Keratinocyte (primary cell): ENCODE data around the gene TOMM5. TPM values are rescaled to one million over a fixed set of nuclear protein-coding genes. Genes with fewer than 3 reads are reported as not detected.

Experiments used
- DNase-seq: peaks from one replicate; pipeline ENCODE4 v3.0.0-alpha.2; 2011; ENCODE audit warnings: low read depth, missing footprints, low spot score
- FAIRE-seq: peaks from 2 replicates; lab custom pipeline; 2011; peaks lifted over from hg19 to GRCh38; lab: Jason Lieb, UNC
- H2AFZ ChIP-seq: 2 replicates; pipeline ENCODE4 v1.6.0; 2012; ENCODE audit warnings: low read length, control low read depth, inconsistent platforms; ENCODE audit not compliant: control insufficient read depth
- H3K27ac ChIP-seq: 2 replicates; pipeline ENCODE4 v1.5.1; 2011; ENCODE audit warnings: low read length; ENCODE audit not compliant: control insufficient read depth, insufficient read depth
- H3K27me3 ChIP-seq: 3 replicates; pipeline ENCODE4 v1.6.0; 2011; ENCODE audit warnings: low read length; ENCODE audit not compliant: control insufficient read depth, insufficient read depth; ENCODE audit errors: extremely low read depth
- H3K36me3 ChIP-seq, 2 experiments: 2 replicates in 1 of 2; 3 replicates in 1 of 2; pipeline ENCODE4 v1.5.1; 2011; ENCODE audit warnings: low read length in 2 of 2, mild to moderate bottlenecking in 1 of 2; ENCODE audit not compliant: control insufficient read depth in 2 of 2, insufficient read depth in 2 of 2; ENCODE audit errors: extremely low read depth in 1 of 2
- H3K4me1 ChIP-seq: 3 replicates; pipeline ENCODE4 v1.5.1; 2011; ENCODE audit warnings: low read length; ENCODE audit not compliant: control insufficient read depth, insufficient read depth; ENCODE audit errors: extremely low read depth
- H3K4me2 ChIP-seq: 3 replicates; pipeline ENCODE4 v1.6.0; 2011; ENCODE audit warnings: low read depth, low read length; ENCODE audit not compliant: control insufficient read depth, insufficient read depth; ENCODE audit errors: extremely low read depth
- H3K4me3 ChIP-seq, 3 experiments: fragments of 200-600 bp in 1 of 3; sonication (generic) in 1 of 3; 2 replicates in 2 of 3; 3 replicates in 1 of 3; pipeline ENCODE4 v1.5.1; 2011 to 2016; ENCODE audit warnings: low read length in 3 of 3, mild to moderate bottlenecking in 3 of 3, control low read depth in 2 of 3, inconsistent platforms in 1 of 3, low read depth in 1 of 3, mixed read lengths in 1 of 3, mixed run types in 1 of 3, moderate library complexity in 1 of 3; ENCODE audit not compliant: control insufficient read depth in 2 of 3, insufficient read depth in 2 of 3; ENCODE audit errors: extremely low read depth in 1 of 3
- H3K79me2 ChIP-seq: 2 replicates; pipeline ENCODE4 v1.6.0; 2012; ENCODE audit warnings: low read length; ENCODE audit not compliant: control insufficient read depth, insufficient read depth
- H3K9ac ChIP-seq: 3 replicates; pipeline ENCODE4 v1.6.0; 2011; ENCODE audit warnings: low read length; ENCODE audit not compliant: control insufficient read depth, insufficient read depth; ENCODE audit errors: extremely low read depth
- H3K9me1 ChIP-seq: 3 replicates; pipeline ENCODE4 v1.6.0; 2011; ENCODE audit warnings: low read length; ENCODE audit not compliant: control insufficient read depth, insufficient read depth; ENCODE audit errors: extremely low read depth
- H3K9me3 ChIP-seq: 2 replicates; pipeline ENCODE4 v1.5.1; 2012; ENCODE audit warnings: low read depth, low read length; ENCODE audit not compliant: control insufficient read depth
- H4K20me1 ChIP-seq: 3 replicates; pipeline ENCODE4 v1.6.0; 2011; ENCODE audit warnings: low read length; ENCODE audit not compliant: control insufficient read depth, insufficient read depth; ENCODE audit errors: extremely low read depth
- CTCF ChIP-seq, 3 experiments: IDR thresholded peaks in 1 of 3; conservative IDR thresholded peaks in 1 of 3; optimal IDR thresholded peaks in 1 of 3; 2 replicates in 2 of 3; 3 replicates in 1 of 3; pipeline versions ENCODE3 to v1.5.1; 2011; ENCODE audit warnings: low read length in 3 of 3, mild to moderate bottlenecking in 3 of 3, moderate library complexity in 2 of 3, control low read depth in 1 of 3, inconsistent platforms in 1 of 3; ENCODE audit not compliant: insufficient read depth in 2 of 3; ENCODE audit errors: extremely low read depth in 1 of 3
- EZH2 ChIP-seq: IDR thresholded peaks from one replicate; pipeline ENCODE4 v1.6.1; 2012; ENCODE audit warnings: inconsistent platforms, mild to moderate bottlenecking, low read length, moderate library complexity
- dilution Hi-C: fragments of 300-500 bp; cut with MboI; formaldehyde crosslinking; loops from one replicate; pipeline ENCODE4 v1.7.0; 2020; ENCODE audit warnings: low sequenced_read_pairs; ENCODE audit not compliant: extremely low pct_ligation_motif_present
- polyA plus RNA-seq, 5 experiments: library from polyadenylated mRNA; depleted of rRNA in 3 of 5; stranded (reverse) in 3 of 5; stranded (forward) in 1 of 5; unstranded in 1 of 5; fragments of >200 nt; gene quantifications; 1 replicate in 1 of 5; 2 replicates in 3 of 5; 3 replicates in 1 of 5; pipeline versions ENCODE4 v1.2.1 to v1.2.3, GENCODE V29; 2011 to 2012; ENCODE audit warnings: missing spikeins in 2 of 5, low read depth in 1 of 5, low replicate concordance in 1 of 5

The TOMM5 gene
- polyA plus RNA-seq, 1 donor (not counting 4 experiments of a cell fraction or from before 2014, with no cell fraction given): 232 TPM

DNA sequence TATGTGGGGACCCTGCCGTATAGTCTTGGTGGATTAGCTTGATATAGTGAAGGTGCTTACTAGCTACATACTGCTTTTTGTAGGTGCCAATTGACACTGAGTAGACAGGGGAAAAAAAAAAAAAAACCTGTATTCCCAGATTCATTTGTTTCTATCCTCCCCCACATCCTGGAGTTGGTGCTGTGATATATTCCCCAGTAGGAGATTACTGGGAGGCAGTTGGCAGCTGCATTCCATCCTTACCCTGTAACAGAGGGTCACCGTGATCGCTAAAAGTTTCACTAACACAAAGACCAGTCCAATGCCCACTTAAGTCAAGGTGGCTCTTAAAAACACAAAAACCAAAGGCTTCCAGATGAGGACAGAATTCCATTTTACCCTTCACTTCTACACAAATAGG, 27.4 kb upstream of the TOMM5 start:
- H3K79me2 ChIP-seq: no peaks in the 10 kb centered on the region
- no peak for TF ChIP-seq EZH2
- TF ChIP-seq CTCF (optimal IDR thresholded peaks at IDR 0.05 in 1 of 3, IDR thresholded peaks at IDR 0.05 in 1 of 3, conservative IDR thresholded peaks at IDR 0.05 in 1 of 3; ENCODE audit: extremely low read depth in 1 of 3, insufficient read depth in 2 of 3, low read length in 3 of 3): no peak
- H4K20me1 ChIP-seq: no peaks in the 10 kb centered on the region
- no peak overlapping the region for H3K4me3 ChIP-seq
- FAIRE-seq (no peak), DNase-seq (no peak)
- H3K4me1 ChIP-seq: no peaks in the 10 kb centered on the region
- no peaks in the 10 kb centered on the region for H3K9me3 ChIP-seq
- no peaks in the 10 kb centered on the region for H3K9me1 ChIP-seq
- H3K4me2 ChIP-seq: no peak overlapping the region
- dilution Hi-C loops: no loop called here
- no peak overlapping the region for H3K27ac ChIP-seq
- no peaks in the 10 kb centered on the region for H3K36me3 ChIP-seq
- no peak overlapping the region for H3K9ac ChIP-seq
- H3K27me3 ChIP-seq: no peaks in the 10 kb centered on the region
- H2AFZ ChIP-seq: no peak overlapping the region

- dilution Hi-C loops: no loop called here
- H3K4me1 ChIP-seq: no peaks in the 10 kb centered on the region
- H3K4me3 ChIP-seq: no peak overlapping the region
- no peaks in the 10 kb centered on the region for H3K36me3 ChIP-seq
- H3K27me3 ChIP-seq: no peaks in the 10 kb centered on the region
- FAIRE-seq: peak; percentile 84
- no peak for DNase-seq
- TF ChIP-seq EZH2 (no peak), CTCF (optimal IDR thresholded peaks at IDR 0.05 in 1 of 3, IDR thresholded peaks at IDR 0.05 in 1 of 3, conservative IDR thresholded peaks at IDR 0.05 in 1 of 3; ENCODE audit: extremely low read depth in 1 of 3, insufficient read depth in 2 of 3, low read length in 3 of 3) (no peak)
- no peak overlapping the region for H3K27ac ChIP-seq
- H4K20me1 ChIP-seq: no peaks in the 10 kb centered on the region
- H3K9me1 ChIP-seq: no peaks in the 10 kb centered on the region
- no peak overlapping the region for H2AFZ ChIP-seq
- H3K79me2 ChIP-seq: no peaks in the 10 kb centered on the region
- no peaks in the 10 kb centered on the region for H3K9me3 ChIP-seq
- no peak overlapping the region for H3K4me2 ChIP-seq
- no peak overlapping the region for H3K9ac ChIP-seq
These were observed 26.4 kb upstream of the TOMM5 start for GRCh38 chr9:37618817-37619216.
